Lower lobe of right lung (tissue), 2 donors: ENCODE measurements around the gene C10orf67. TPM values are rescaled to one million over a fixed set of nuclear protein-coding genes. Genes with fewer than 3 reads are reported as not detected.
"Not testable (repeated sequence)": the region's sequence is repeated elsewhere in the genome, so short reads cannot be mapped to it uniquely, and the experiment has no call there.

Source experiments
- ATAC-seq, 2 donors: fragments of 200-7000 bp; cut with Tn5 transposase; one replicate each; pipeline ENCODE4 v1.9.1; 2020 to 2022; ENCODE audit warnings: mild to moderate bottlenecking in 2 of 2, moderate library complexity in 2 of 2
- DNase-seq: peaks from one replicate; pipeline ENCODE4 v3.0.0-alpha.2; 2020
- H3K27ac ChIP-seq: fragments of 200-600 bp; one replicate; pipeline ENCODE4 v1.8.0; 2022
- H3K27me3 ChIP-seq: fragments of 200-600 bp; one replicate; pipeline ENCODE4 v1.8.0; 2022; ENCODE audit warnings: low read depth
- H3K36me3 ChIP-seq: fragments of 200-600 bp; one replicate; pipeline ENCODE4 v1.8.0; 2022; ENCODE audit warnings: mild to moderate bottlenecking
- H3K4me1 ChIP-seq: fragments of 200-600 bp; one replicate; pipeline ENCODE4 v1.8.0; 2022
- H3K4me3 ChIP-seq: fragments of 200-600 bp; one replicate; pipeline ENCODE4 v1.8.0; 2022; ENCODE audit warnings: mild to moderate bottlenecking
- H3K9me3 ChIP-seq: fragments of 200-600 bp; one replicate; pipeline ENCODE4 v1.8.0; 2022
- intact Hi-C: fragments of 100-400 bp; cut with DNase I; formaldehyde crosslinking; loops from one replicate; pipeline ENCODE4 v1.11.0; 2022
- long read RNA-seq: library from polyadenylated mRNA; unstranded; transcript quantifications from one replicate; pipeline ENCODE4 v2.0.0, GENCODE V29; 2021
- total RNA-seq: library from RNA; stranded (reverse); fragmentation: NEBNext Ultra II Directional; extraction: Animal tissue kit (Norgen Biotek cat#: 25700); gene quantifications from one replicate; pipeline ENCODE4 v1.2.1, GENCODE V29; 2021
- TF ChIP-seq, protein P1 (sequence below): fragments of 200-600 bp; IDR thresholded peaks from one replicate; pipeline ENCODE4 v1.8.0; 2022; ENCODE audit warnings: antibody characterized with exemption, mild to moderate bottlenecking
- donor health status: DM: no; HTN: yes; CAD: no; lungs with severe emphysema.

The C10orf67 gene
- 1.2 TPM for total RNA-seq
- long read RNA-seq, partial matches to known transcripts = 1 of 4 reads
- long read RNA-seq, other reads (novel, unspliced or antisense) = 2 of 4 reads

GRCh38 chr10:23344241-23344841 lies at the start of gene C10orf67:
Gene C10orf67 (minus strand): TSS chr10:23344797. CDS start chr10:23344774, 23 bp downstream.
- peak within 1 kb of the TSS; percentile 72 for H3K27ac ChIP-seq
- peak; percentile 59 for DNase-seq

GRCh38 chr10:23391821-23392220 lies 47.2 kb upstream of the C10orf67 start:
- H3K4me1 ChIP-seq = no peaks in the 10 kb centered on the region
- no peaks in the 10 kb centered on the region for H3K9me3 ChIP-seq
- TF ChIP-seq, protein P1, sequence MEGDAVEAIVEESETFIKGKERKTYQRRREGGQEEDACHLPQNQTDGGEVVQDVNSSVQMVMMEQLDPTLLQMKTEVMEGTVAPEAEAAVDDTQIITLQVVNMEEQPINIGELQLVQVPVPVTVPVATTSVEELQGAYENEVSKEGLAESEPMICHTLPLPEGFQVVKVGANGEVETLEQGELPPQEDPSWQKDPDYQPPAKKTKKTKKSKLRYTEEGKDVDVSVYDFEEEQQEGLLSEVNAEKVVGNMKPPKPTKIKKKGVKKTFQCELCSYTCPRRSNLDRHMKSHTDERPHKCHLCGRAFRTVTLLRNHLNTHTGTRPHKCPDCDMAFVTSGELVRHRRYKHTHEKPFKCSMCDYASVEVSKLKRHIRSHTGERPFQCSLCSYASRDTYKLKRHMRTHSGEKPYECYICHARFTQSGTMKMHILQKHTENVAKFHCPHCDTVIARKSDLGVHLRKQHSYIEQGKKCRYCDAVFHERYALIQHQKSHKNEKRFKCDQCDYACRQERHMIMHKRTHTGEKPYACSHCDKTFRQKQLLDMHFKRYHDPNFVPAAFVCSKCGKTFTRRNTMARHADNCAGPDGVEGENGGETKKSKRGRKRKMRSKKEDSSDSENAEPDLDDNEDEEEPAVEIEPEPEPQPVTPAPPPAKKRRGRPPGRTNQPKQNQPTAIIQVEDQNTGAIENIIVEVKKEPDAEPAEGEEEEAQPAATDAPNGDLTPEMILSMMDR = no peak
- no peaks in the 10 kb centered on the region for H3K36me3 ChIP-seq
- DNase-seq (no peak), ATAC-seq (no peak)
- no peak overlapping the region for H3K27ac ChIP-seq
- H3K4me3 ChIP-seq = no peak overlapping the region
- intact Hi-C loops = no loop called here
- no peaks in the 10 kb centered on the region for H3K27me3 ChIP-seq

More at GRCh38 chr10:23344241-23344841, at the start of gene C10orf67:
- Histone ChIP-seq H3K4me3 (peak within 1 kb of the TSS; percentile 59), H3K4me1 (no peaks in the 10 kb centered on the region), H3K36me3 (no peaks in the 10 kb centered on the region), H3K27me3 (peaks cover 10% of the 10 kb centered on the region), H3K9me3 (no peaks in the 10 kb centered on the region)
- intact Hi-C loops = no loop called here
- TF ChIP-seq, protein P1 = no peak
- peak; percentile 68 to 78 for ATAC-seq

- Histone ChIP-seq H3K4me1 (no peaks in the 10 kb centered on the region), H3K4me3 (no peak overlapping the region), H3K9me3 (no peaks in the 10 kb centered on the region), H3K36me3 (no peaks in the 10 kb centered on the region), H3K27me3 (no peaks in the 10 kb centered on the region), H3K27ac (no peak overlapping the region)
- intact Hi-C loops = no loop called here
- TF ChIP-seq, protein P1 = no peak
- ATAC-seq = no peak
- DNase-seq = no peak
These were observed 46.2 kb upstream of the C10orf67 start for GRCh38 chr10:23390809-23391208.

GRCh38 chr10:23390408-23390807 lies 45.8 kb upstream of the C10orf67 start:
- H3K36me3 ChIP-seq, H3K27me3 ChIP-seq, H3K4me3 ChIP-seq, H3K9me3 ChIP-seq, DNase-seq, intact Hi-C loops, H3K27ac ChIP-seq, ATAC-seq, H3K4me1 ChIP-seq: not testable (repeated sequence)

- H3K27me3 ChIP-seq, H3K4me3 ChIP-seq, DNase-seq, H3K36me3 ChIP-seq, H3K4me1 ChIP-seq, ATAC-seq, H3K27ac ChIP-seq, intact Hi-C loops, H3K9me3 ChIP-seq: not testable (repeated sequence)
These were observed 42.9 kb upstream of the C10orf67 start for GRCh38 chr10:23387516-23387915.

DNA sequence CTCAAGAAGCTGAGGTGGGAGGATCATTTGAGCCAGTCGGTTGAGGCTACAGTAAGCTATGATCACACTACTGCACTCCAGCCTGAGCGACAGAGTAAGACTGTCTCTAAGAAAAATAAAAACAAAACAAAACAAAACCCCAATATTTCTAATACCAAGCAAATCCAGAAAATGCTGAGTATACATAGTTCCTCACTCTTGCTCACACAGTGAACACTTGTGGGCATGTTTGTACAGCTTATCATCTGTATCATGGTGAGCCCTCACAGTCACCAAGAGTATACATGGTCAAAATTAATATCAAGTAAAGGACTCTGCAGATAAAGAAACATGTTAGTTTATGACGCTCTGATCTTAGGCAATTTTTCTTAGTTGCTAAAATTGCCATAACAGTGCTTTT lies 41.5 kb upstream of the C10orf67 start:
- Histone ChIP-seq H3K36me3 (no peaks in the 10 kb centered on the region), H3K27me3 (no peaks in the 10 kb centered on the region), H3K27ac (no peak overlapping the region), H3K9me3 (no peaks in the 10 kb centered on the region), H3K4me1 (no peaks in the 10 kb centered on the region), H3K4me3 (no peak overlapping the region)
- DNase-seq (no peak), ATAC-seq (peak; percentile 47 to 83)
- TF ChIP-seq, protein P1 = no peak
- intact Hi-C loops = no loop called here
